Glomerular endothelial cell (primary cell): ENCODE data around the gene FDXR. TPM values are rescaled to one million over a fixed set of nuclear protein-coding genes. Genes with fewer than 3 reads are reported as not detected.
"Not testable (repeated sequence)": the region's sequence is repeated elsewhere in the genome, so short reads cannot be mapped to it uniquely, and the experiment has no call there.

Experiments used
- DNase-seq: peaks from one replicate; pipeline ENCODE4 v3.0.0-alpha.2; 2011; ENCODE audit warnings: low read depth, low spot score; ENCODE audit errors: extremely low read depth
- total RNA-seq: library from RNA; depleted of rRNA; stranded (reverse); fragments of >200 nt; gene quantifications from 2 replicates; pipeline ENCODE4 v1.2.3, GENCODE V29; 2015

The FDXR gene
- total RNA-seq, result 38.6 and 46.9 TPM in 2 replicates

DNA sequence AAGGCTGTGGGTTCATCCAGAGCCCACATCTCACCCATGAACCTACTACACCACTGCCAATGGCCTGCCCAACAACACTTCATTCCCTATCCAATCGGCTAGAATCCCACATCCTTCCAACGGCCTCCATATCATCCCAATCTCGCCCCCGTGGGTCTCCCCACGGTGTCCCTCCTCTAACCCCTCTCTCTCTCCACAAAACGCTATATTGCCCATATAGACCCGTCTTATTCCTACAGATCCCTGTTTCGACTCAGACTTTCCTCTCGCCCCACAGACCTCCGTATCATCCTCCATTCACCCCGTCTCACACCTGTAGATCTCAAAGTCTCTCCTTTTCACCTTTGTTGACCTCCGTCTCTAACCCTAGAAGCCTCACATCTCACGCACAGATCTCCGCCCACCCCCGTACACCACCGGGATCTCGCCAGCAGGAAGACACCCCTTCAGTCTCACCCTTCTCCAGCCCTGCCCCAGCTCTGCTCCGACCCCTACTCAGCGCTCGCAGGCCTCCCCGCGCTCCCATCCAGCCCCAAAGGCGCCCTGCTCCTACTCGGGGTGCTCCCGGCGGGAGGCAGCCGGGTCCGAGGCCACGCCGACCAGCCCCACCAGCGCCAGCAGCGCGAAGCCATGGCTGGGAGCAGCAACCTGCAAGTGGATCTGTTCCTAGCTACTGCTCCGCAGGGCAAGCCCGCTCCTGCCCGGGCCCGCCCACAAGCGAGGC is at the start of gene FDXR:
TSS of gene FDXR (minus strand) at position 682 of the 724 bp plus-strand sequence. CDS start at position 632, 50 bp downstream.
- no peak for DNase-seq

GRCh38 chr17:74922172-74922571 is 49.4 kb upstream of the FDXR start:
- DNase-seq, result no peak

GRCh38 chr17:74921769-74922168 is 49.0 kb upstream of the FDXR start:
- no peak for DNase-seq

GRCh38 chr17:74921026-74921681 is 48.4 kb upstream of the FDXR start:
- DNase-seq, result no peak

DNA sequence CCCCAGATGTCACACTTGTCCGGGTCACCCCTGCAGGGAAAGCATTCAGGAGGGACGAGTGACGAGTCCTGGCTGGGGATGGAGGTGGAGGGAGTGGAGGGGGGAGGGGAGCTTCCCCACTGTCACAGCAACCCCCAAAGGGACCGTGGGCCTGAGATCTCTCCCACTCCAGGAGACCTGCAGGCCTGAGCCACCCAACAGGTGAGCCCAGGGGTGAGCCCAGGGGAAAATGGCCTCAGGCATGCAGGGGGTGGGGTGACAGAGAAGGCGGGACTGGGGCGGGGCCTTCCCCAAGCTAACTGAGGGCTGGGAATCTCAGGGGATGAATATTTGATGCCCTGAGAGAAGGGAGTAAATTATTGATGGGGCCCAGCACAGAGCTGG is 47.8 kb upstream of the FDXR start:
- no peak for DNase-seq

GRCh38 chr17:74920306-74920620 is 47.5 kb upstream of the FDXR start:
- DNase-seq, result no peak

GRCh38 chr17:74919440-74920305 is 46.9 kb upstream of the FDXR start:
- no peak for DNase-seq

GRCh38 chr17:74918906-74919305 is 46.1 kb upstream of the FDXR start:
- no peak for DNase-seq

- no peak for DNase-seq
Measured at GRCh38 chr17:74917430-74917829, 44.6 kb upstream of the FDXR start.

DNA sequence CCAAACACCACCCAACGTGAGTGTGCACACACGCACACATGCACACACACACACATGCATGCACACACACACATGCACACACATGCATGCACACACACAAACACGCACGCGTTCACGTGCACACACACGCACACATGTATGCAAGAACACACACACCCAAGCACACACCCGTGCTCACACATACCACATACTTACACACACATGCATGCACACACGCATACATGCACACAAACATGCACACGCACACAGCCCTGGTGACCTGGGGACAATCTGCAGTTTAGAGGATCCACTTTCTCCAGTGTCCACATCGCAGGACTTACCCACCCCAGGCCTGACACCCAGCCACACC is 44.0 kb upstream of the FDXR start:
- no peak for DNase-seq

DNA sequence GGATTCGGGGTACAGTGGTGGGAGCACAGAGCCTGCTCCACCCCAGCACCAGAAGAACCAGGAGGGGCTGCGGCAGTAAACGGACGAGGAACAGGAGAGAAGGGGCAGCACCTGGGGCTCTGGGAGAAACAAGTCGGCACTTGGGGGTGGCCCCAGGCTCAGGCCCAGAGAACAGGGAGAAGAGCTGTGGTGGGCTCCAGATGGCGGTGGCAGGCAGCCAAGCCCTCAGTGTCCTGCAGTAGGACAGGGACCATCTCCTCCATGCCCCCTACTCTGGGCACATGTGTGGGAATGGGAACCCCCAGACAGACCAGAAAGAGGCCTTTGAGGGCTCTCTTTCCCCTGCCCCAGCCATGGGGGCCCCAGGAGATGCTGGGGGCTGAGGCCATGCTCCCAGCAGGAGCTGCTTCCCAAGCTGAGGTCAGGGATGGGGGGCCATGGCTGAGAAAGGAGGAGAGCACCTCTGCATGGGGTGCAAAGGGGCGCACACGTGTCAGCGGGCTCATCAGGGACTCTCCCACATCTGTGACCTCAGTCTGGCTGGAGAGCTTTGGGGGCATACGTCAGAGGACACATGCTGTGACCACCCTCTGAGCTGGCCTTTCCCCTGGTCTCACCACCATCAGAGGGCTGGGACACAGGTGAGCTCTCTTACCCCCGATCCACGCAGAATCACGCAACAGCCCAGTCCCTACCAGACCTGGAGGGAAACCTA is 43.5 kb upstream of the FDXR start:
- no peak for DNase-seq

GRCh38 chr17:74911423-74911822 is 38.6 kb upstream of the FDXR start:
- not testable (repeated sequence) for DNase-seq

- DNase-seq, result not testable (repeated sequence)
Measured at GRCh38 chr17:74909097-74909496, 36.3 kb upstream of the FDXR start.

DNA sequence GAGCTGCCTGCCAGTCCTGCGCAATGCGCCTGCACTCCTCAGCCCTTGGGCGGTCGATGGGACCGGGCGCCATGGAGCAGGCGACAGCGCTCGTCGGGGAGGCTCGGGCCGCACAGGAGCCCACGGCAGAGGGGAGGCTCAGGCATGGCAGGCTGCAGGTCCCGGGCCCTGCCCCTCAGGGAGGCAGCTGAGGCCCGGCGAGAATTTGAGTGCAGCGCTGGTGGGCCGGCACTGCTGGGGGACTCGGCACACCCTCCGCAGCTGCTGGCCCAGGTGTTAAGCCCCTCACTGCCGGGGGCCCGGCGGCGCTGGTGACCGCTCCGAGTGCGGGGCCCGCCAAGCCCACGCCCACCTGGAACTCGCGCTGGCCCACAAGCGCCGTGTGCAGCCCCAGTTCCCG is 34.2 kb upstream of the FDXR start:
- DNase-seq, result no peak

GRCh38 chr17:74906214-74906793 is 33.5 kb upstream of the FDXR start:
- DNase-seq, result not testable (repeated sequence)

GRCh38 chr17:74904687-74905409 is 32.1 kb upstream of the FDXR start:
- no peak for DNase-seq

DNA sequence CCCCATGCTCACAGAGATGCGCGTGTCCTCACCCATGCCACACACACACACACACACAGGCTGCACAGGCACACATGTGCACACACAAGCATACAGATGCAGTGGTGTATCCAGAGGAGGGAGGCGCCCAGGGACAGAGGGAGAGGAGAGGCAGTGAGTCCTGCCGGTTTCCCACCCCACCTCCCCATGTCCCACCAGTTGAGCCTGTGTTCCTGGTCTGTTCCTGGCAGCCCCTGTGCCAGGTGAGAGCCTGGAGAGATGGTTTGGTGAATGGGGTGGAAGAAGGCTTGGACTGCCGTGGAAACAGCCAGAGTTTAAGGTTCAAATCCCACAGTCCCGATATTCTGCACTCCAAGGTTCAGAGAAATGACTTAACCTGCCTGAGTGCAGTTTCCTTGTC is 30.9 kb upstream of the FDXR start:
- no peak for DNase-seq

- DNase-seq, result no peak
Measured at GRCh38 chr17:74903034-74903433, 30.2 kb upstream of the FDXR start.

DNA sequence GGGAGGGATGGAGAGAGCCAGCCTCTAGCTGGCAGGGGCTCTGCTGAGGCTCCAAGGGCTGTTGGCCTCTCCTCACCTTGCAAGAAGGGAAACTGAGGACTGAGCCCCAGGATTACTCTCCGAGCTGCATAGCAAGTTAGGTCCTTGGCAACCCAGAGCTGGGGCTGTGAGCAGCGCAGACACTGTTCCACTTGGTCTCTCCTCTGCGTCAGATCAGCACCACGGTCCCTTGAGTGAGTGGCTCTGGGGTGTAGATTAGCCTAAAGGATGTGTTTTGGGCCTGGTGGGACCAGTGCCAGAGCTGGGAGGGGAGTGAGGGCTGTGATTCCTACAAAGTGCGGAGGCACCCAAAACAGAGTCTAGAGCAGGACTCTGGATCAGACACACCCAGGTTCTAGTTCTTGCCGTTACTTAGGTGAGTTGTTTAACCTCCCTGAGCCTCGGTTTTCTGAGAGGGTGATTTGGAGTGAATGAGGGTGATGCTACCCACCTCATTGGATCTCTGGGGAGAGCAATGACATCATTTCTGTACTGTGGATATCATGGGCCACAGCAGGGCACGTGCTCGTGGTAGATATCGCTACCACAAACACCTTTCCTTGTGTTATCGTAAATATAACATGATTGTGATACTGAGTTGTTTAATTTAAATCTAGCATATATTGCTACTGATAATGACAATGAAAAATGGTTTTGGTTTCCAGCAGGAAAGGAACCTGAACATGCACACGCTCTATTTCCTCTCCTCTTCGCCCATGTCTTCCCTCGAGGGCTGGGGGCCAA is 28.8 kb upstream of the FDXR start:
- DNase-seq, result no peak
